HepG2 (cell line): ENCODE data around the gene FUBP3. TPM values are rescaled to one million over a fixed set of nuclear protein-coding genes. Genes with fewer than 3 reads are reported as not detected.

Source experiments
- ATF2 ChIP-seq: sonication (generic); formaldehyde crosslinking; IDR thresholded peaks from 2 replicates; pipeline ENCODE4 v1.4.0; 2020; ENCODE audit warnings: missing genetic modification reagents
- ATF3 ChIP-seq: sonication (generic); formaldehyde crosslinking; IDR thresholded peaks from 2 replicates; pipeline ENCODE4 v1.4.0; 2020; ENCODE audit warnings: missing genetic modification reagents
- ETV5 ChIP-seq: IDR thresholded peaks from 2 replicates; pipeline ENCODE4 v1.6.1; 2018; ENCODE audit warnings: missing biosample characterization, missing genetic modification reagents, inconsistent platforms, borderline replicate concordance
- GABPB1 ChIP-seq: IDR thresholded peaks from 2 replicates; pipeline ENCODE4 v1.6.1; 2016; ENCODE audit warnings: mild to moderate bottlenecking, missing genetic modification reagents, moderate library complexity, missing compliant biosample characterization
- MED8 ChIP-seq: sonication (generic); formaldehyde crosslinking; IDR thresholded peaks from 2 replicates; pipeline ENCODE4 v1.8.1; 2023; ENCODE audit warnings: mild to moderate bottlenecking, missing genetic modification reagents; ENCODE audit not compliant: insufficient replicate concordance
- MIER2 ChIP-seq: IDR thresholded peaks from 2 replicates; pipeline ENCODE4 v1.6.1; 2016; ENCODE audit warnings: missing biosample characterization, missing genetic modification reagents
- NCOA1 ChIP-seq: sonication (generic); formaldehyde crosslinking; IDR thresholded peaks from 2 replicates; pipeline ENCODE4 v1.9.0; 2021; ENCODE audit warnings: missing genetic modification reagents
- POGZ ChIP-seq: sonication (generic); formaldehyde crosslinking; IDR thresholded peaks from 2 replicates; pipeline ENCODE4 v1.4.0; 2020; ENCODE audit warnings: mild to moderate bottlenecking, missing genetic modification reagents
- REST ChIP-seq, 2 experiments: IDR thresholded peaks; 2 replicates each; pipeline ENCODE4 v1.6.1; 2011 to 2012; ENCODE audit warnings: low read length in 2 of 2, borderline replicate concordance in 1 of 2, low read depth in 1 of 2, mild to moderate bottlenecking in 1 of 2, moderate library complexity in 1 of 2
- RFX1 ChIP-seq: fragments of 450-650 bp; IDR thresholded peaks from 2 replicates; pipeline ENCODE4 v1.6.1; 2017
- SSRP1 ChIP-seq: IDR thresholded peaks from 2 replicates; pipeline ENCODE4 v1.6.1; 2016; ENCODE audit warnings: control low read depth
- SUZ12 ChIP-seq: fragments of 150-350 bp; IDR thresholded peaks from 2 replicates; pipeline ENCODE4 v1.6.1; 2014; ENCODE audit warnings: low read depth, low read length
- THAP8 ChIP-seq: sonication (generic); formaldehyde crosslinking; IDR thresholded peaks from 2 replicates; pipeline ENCODE4 v1.5.1; 2020; ENCODE audit warnings: missing genetic modification reagents, mild to moderate bottlenecking, borderline replicate concordance
- ZBTB38 ChIP-seq: sonication (generic); formaldehyde crosslinking; IDR thresholded peaks from 2 replicates; pipeline ENCODE4 v1.5.1; 2020; ENCODE audit warnings: mild to moderate bottlenecking, missing genetic modification reagents
- ZNF687 ChIP-seq: sonication (generic); formaldehyde crosslinking; IDR thresholded peaks from 2 replicates; pipeline ENCODE4 v1.5.1; 2020; ENCODE audit warnings: mild to moderate bottlenecking, missing genetic modification reagents, moderate library complexity
- ZNF740 ChIP-seq: sonication (generic); formaldehyde crosslinking; IDR thresholded peaks from 2 replicates; pipeline ENCODE4 v1.4.0; 2020; ENCODE audit warnings: missing genetic modification reagents
- polyA plus RNA-seq, 8 experiments: library from polyadenylated mRNA; depleted of rRNA in 3 of 8; stranded (reverse) in 7 of 8; unstranded in 1 of 8; fragments of >200 nt; fragmentation: Illumina TruSeq in 4 of 8; extraction: Trizol in 4 of 8; gene quantifications; 2 replicates each; pipeline versions ENCODE4 v1.2.1 to v1.2.3, GENCODE V29; 2011 to 2016; ENCODE audit warnings: low read depth in 4 of 8, missing spikeins in 1 of 8, mixed read lengths in 1 of 8; ENCODE audit not compliant: insufficient read depth in 1 of 8
- total RNA-seq, 5 experiments: library from RNA; depleted of rRNA; stranded (reverse); fragments of >200 nt; fragmentation: Illumina TruSeq; extraction: Trizol; gene quantifications; 2 replicates each; pipeline ENCODE4 v1.2.3, GENCODE V29; 2016; ENCODE audit warnings: low read depth in 1 of 5

FUBP3 gene
- total and polyA plus RNA-seq, 2 of the 13 experiments (the other 11 are each of a cell fraction or from before 2014, with no cell fraction given) = 28.7 to 40.0 TPM

- no peak for TF ChIP-seq THAP8 (CRISPR knock-in tag)
- no peak for TF ChIP-seq NCOA1 (CRISPR knock-in tag)
- TF ChIP-seq MED8 (CRISPR knock-in tag) = no peak
- no peak for TF ChIP-seq SUZ12
- TF ChIP-seq SSRP1 (CRISPR knock-in tag) = no peak
- TF ChIP-seq ZBTB38 = peak; percentile 50; the same call in 1 of the 2 replicates
- TF ChIP-seq ETV5 (CRISPR knock-in tag) = no peak
- TF ChIP-seq MIER2 = no peak
- no peak for TF ChIP-seq REST (IDR thresholded peaks at IDR 0.05; ENCODE audit: borderline replicate concordance in 1 of 2, low read depth in 1 of 2, low read length in 2 of 2)
- TF ChIP-seq POGZ (CRISPR knock-in tag) = no peak
- no peak for TF ChIP-seq RFX1
- 0 out of 2 replicates have a peak, but pooled peaks have one; percentile 19 for TF ChIP-seq ZNF687 (CRISPR knock-in tag)
- TF ChIP-seq ZNF740 (CRISPR knock-in tag) = no peak
- TF ChIP-seq ATF2 = no peak
- TF ChIP-seq GABPB1 (CRISPR knock-in tag) = no peak
- TF ChIP-seq ATF3 (CRISPR knock-in tag) = no peak
Measured at GRCh38 chr9:130626249-130626996, 47.0 kb downstream of the FUBP3 start (continued).
